Esophagus squamous epithelium (tissue), 5 donors: Measurements from ENCODE around the gene MFSD6L. TPM values are rescaled to one million over a fixed set of nuclear protein-coding genes. Genes with fewer than 3 reads are reported as not detected.
A peak's percentile ranks its signal among the peaks of the same experiment; 100 is the strongest.

Source experiments
- DNase-seq: peaks from one replicate; lab custom pipeline; 2025; lab: John Stamatoyannopoulos, UW
- H3K27ac ChIP-seq, 4 donors: fragments of 200-600 bp; sonication (generic); one replicate each; pipeline ENCODE4 v1.5.1; 2016 to 2019; ENCODE audit warnings: mild to moderate bottlenecking in 1 of 4
- H3K27me3 ChIP-seq, 4 donors: fragments of 200-600 bp; sonication (generic); 1 replicate in 3 of 4; 2 replicates in 1 of 4; pipeline versions ENCODE4 v1.5.1 to v1.6.0; 2017 to 2021; ENCODE audit warnings: antibody characterized with exemption in 1 of 4
- H3K36me3 ChIP-seq, 3 donors: fragments of 200-600 bp; sonication (generic); one replicate each; pipeline ENCODE4 v1.5.1; 2016 to 2019
- H3K4me1 ChIP-seq, 3 donors: fragments of 200-600 bp; sonication (generic); one replicate each; pipeline ENCODE4 v1.5.1; 2017 to 2019
- H3K4me3 ChIP-seq, 4 donors: fragments of 200-600 bp; sonication (generic); 1 replicate in 3 of 4; 2 replicates in 1 of 4; pipeline ENCODE4 v1.5.1; 2016 to 2019; ENCODE audit warnings: mild to moderate bottlenecking in 2 of 4, moderate library complexity in 1 of 4
- H3K9me3 ChIP-seq, 3 donors: fragments of 200-600 bp; sonication (generic); one replicate each; pipeline ENCODE4 v1.5.1; 2016 to 2019
- POLR2A ChIP-seq, 4 donors: fragments of 450-650 bp; IDR thresholded peaks; one replicate each; pipeline ENCODE4 v1.6.1; 2017; ENCODE audit warnings: antibody characterized with exemption in 4 of 4, mild to moderate bottlenecking in 4 of 4, moderate library complexity in 3 of 4
- WGBS, 2 donors: methylation state at CpG; one replicate each; pipeline ENCODE4 v1.1.5; 2018; 5-methylcytosine and 5-hydroxymethylcytosine counted together
- intact Hi-C: fragments of 100-400 bp; cut with DNase I; formaldehyde crosslinking; loops from one replicate; pipeline ENCODE4 v1.15.0; 2022
- total RNA-seq, 4 donors: library from RNA; depleted of rRNA; stranded (reverse); fragments of >200 nt; gene quantifications; one replicate each; pipeline ENCODE4 v1.1.0, GENCODE V29; 2016
- TF ChIP-seq, protein P1 (sequence below), 6 experiments: fragments of 450-650 bp in 4 of 6; fragments of 200-600 bp in 2 of 6; sonication (generic) in 2 of 6; IDR thresholded peaks; one replicate each; pipeline ENCODE4 v1.5.1; 2016 to 2019; ENCODE audit warnings: antibody characterized with exemption in 6 of 6, mild to moderate bottlenecking in 4 of 6, moderate library complexity in 4 of 6
- donor health status: DM: yes; HTN: yes; CAD: no.

Gene MFSD6L
- total RNA-seq, 4 donors from 2014 or later = 0.19 to 0.62 (median 0.48) TPM

DNA sequence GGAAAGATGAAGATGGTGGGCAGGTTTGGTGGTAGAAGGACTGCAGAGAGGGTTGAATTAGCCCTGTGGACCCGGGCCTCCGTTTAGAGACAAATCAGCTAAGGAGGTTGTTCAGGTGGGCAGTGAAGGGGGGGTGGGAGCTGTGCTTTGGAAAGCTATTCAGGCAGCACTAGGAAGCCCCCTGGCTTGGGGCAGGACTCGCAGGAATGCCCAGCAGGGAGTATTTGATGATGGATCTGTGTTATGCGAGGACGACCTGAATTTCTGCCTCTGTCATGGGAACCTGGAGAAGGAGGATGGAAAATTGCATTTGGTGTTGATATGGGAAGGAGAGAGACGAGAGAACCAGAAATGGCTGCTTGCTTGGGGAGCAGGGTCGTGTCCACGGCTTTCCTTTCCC, 44.3 kb downstream of the MFSD6L start:
- DNase-seq = no peak
- H3K9me3 ChIP-seq = no peaks in the 10 kb centered on the region
- no peak for TF ChIP-seq POLR2A (IDR thresholded peaks at IDR 0.05)
- TF ChIP-seq, protein P1, sequence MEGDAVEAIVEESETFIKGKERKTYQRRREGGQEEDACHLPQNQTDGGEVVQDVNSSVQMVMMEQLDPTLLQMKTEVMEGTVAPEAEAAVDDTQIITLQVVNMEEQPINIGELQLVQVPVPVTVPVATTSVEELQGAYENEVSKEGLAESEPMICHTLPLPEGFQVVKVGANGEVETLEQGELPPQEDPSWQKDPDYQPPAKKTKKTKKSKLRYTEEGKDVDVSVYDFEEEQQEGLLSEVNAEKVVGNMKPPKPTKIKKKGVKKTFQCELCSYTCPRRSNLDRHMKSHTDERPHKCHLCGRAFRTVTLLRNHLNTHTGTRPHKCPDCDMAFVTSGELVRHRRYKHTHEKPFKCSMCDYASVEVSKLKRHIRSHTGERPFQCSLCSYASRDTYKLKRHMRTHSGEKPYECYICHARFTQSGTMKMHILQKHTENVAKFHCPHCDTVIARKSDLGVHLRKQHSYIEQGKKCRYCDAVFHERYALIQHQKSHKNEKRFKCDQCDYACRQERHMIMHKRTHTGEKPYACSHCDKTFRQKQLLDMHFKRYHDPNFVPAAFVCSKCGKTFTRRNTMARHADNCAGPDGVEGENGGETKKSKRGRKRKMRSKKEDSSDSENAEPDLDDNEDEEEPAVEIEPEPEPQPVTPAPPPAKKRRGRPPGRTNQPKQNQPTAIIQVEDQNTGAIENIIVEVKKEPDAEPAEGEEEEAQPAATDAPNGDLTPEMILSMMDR (IDR thresholded peaks at IDR 0.05) = no peak
- H3K27me3 ChIP-seq = peaks cover 0 to 5% (median 0%) of the 10 kb centered on the region in 4 donors
- no peaks in the 10 kb centered on the region for H3K4me1 ChIP-seq
- H3K4me3 ChIP-seq = no peak overlapping the region
- no peaks in the 10 kb centered on the region for H3K36me3 ChIP-seq
- H3K27ac ChIP-seq = no peak overlapping the region
- 59 to 66% methylated on average over 8 of the region's 8 CpGs for WGBS, 2 donors
- intact Hi-C loops = no loop called here

DNA sequence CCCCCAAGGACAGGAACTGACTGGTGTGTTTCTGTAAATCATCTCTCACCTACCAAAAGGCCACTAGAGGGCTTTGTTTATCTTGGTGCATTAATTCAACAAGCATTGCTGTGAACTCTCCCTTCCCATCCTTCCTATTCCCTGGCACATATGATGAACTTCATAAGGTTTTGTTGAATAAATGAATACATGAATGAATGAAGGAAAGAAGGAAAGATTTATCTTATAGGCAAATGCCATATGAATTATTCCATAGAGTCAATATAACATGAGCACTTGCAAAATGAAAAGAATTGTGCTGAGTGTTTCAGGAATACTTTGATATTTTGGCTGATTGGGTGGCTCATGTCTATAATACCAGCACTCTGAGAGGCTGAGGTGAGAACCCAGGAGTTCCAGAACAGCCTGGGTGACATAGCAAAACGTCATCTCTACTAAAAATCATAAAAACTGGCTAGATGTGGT, 45.2 kb downstream of the MFSD6L start:
- Histone ChIP-seq H3K27me3 (peaks cover 0 to 5% (median 0%) of the 10 kb centered on the region in 4 donors), H3K4me3 (no peak overlapping the region), H3K27ac (no peak overlapping the region), H3K4me1 (no peaks in the 10 kb centered on the region), H3K36me3 (no peaks in the 10 kb centered on the region), H3K9me3 (no peaks in the 10 kb centered on the region)
- 15 to 23% methylated on average over 1 of the region's 1 CpG for WGBS, 2 donors
- DNase-seq = no peak
- TF ChIP-seq POLR2A (IDR thresholded peaks at IDR 0.05) = no peak
- TF ChIP-seq, protein P1 (IDR thresholded peaks at IDR 0.05) = peak in 4 of 6 experiments; percentile 10 to 42 (median 14)
- intact Hi-C loops = no loop called here

DNA sequence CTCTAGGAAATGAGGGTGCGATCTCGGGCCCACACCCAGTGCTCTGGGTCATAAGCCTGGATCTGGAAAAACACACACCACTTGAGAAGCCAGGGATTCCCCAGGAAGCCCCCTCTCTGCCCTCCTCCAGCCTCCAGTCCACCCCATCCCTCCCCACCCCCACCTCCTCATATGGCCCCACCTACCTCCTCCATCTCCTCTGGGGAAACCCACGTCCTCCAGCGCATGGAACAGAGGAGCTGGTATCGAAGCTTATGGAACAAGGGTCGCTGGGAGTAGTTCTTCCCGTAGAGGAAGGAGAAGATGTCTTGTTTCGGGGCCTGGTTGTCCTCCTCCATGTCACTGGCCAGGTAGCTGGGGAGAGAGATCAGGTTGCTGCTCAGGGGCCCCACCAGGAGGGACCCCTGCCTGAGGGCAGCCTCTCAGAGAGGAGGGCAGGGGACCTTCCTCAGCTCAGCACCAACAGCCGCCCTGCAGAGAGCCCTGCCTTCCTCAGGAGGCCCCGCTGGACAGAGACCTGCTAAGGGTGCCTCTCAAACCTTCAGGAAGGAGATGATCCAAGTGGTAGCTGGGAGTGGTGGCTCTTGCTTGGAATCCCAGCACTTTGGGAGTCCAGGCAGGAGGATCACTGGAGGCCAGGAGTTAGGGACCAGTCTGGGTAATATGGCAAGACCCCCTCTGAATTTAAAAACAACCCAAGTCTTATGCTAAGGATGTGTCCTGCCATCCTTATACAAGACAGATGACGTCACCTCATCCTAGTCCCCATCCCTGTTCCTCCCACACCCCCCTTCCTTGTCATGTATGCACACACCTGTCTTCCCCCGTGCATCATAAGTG, 45.8 kb downstream of the MFSD6L start:
- Histone ChIP-seq H3K27me3 (peaks cover 0 to 5% (median 0%) of the 10 kb centered on the region in 4 donors), H3K4me1 (no peaks in the 10 kb centered on the region), H3K36me3 (no peaks in the 10 kb centered on the region), H3K27ac (no peak overlapping the region), H3K4me3 (no peak overlapping the region), H3K9me3 (no peaks in the 10 kb centered on the region)
- WGBS, 2 donors = 57 to 63% methylated on average over 3 to 4 of the region's 12 CpGs
- intact Hi-C loops = no loop called here
- no peak for DNase-seq
- TF ChIP-seq, protein P1 (IDR thresholded peaks at IDR 0.05) = no peak
- TF ChIP-seq POLR2A (IDR thresholded peaks at IDR 0.05) = no peak

DNA sequence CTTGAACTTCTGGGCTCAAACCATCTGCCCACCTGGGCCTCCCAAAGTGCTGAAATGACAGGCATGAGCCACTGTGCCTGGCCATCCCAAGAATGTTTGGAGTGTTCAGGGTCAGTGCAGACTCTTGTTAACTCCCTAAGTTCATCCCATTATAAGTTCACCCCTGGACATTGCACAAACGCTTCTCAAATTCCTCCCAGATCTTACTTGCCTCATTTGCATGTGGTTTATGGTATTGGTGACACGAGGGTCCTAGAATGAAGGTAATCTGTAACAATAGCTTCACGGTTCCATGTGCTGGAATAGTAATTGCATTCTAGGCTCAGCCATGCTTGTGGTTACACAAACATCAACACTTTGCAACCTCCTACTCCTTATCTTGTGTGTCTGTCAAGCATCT, 49.5 kb downstream of the MFSD6L start:
- Histone ChIP-seq H3K4me1 (peaks cover 9 to 17% (median 12%) of the 10 kb centered on the region in 3 donors), H3K9me3 (no peaks in the 10 kb centered on the region), H3K27ac (no peak overlapping the region), H3K27me3 (no peaks in the 10 kb centered on the region), H3K36me3 (no peaks in the 10 kb centered on the region), H3K4me3 (no peak overlapping the region)
- DNase-seq = no peak
- TF ChIP-seq, protein P1 (IDR thresholded peaks at IDR 0.05) = no peak
- TF ChIP-seq POLR2A (IDR thresholded peaks at IDR 0.05) = no peak
- intact Hi-C loops = loop anchor here (10.0 kb wide), 1 partner anchor 355 kb away; the partner anchor contains the start of gene RNF222
- WGBS, 2 donors = 68 to 79% methylated on average over 3 of the region's 3 CpGs

DNA sequence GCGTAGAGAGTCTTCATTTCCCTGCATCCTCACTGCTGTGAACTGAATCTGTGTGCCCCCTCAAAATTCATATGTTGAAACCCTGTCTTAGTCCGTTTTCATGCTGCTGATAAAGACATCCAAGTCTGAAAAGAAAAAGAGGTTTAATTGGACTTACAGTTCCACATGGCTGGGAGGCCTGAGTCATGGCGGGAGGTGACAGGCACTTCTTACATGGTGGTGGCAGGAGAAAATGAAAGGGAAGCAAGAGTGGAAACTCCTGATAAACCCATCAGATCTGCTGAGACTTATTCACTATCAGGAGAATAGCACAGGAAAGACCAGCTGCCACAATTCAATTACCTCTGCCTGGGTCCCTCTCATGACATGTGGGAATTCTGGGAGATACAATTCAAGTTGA, 51.4 kb downstream of the MFSD6L start:
- DNase-seq = no peak
- Histone ChIP-seq H3K9me3 (no peaks in the 10 kb centered on the region), H3K27ac (no peak overlapping the region), H3K4me3 (no peak overlapping the region), H3K27me3 (no peaks in the 10 kb centered on the region), H3K4me1 (peaks cover 9 to 17% (median 12%) of the 10 kb centered on the region in 3 donors), H3K36me3 (no peaks in the 10 kb centered on the region)
- TF ChIP-seq, protein P1 (IDR thresholded peaks at IDR 0.05) = no peak
- no peak for TF ChIP-seq POLR2A (IDR thresholded peaks at IDR 0.05)
- intact Hi-C loops = loop anchor here (10.0 kb wide), 1 partner anchor 353 kb away; the partner anchor contains the start of gene RNF222
- 85 to 96% methylated on average over 3 of the region's 3 CpGs for WGBS, 2 donors
